HCT116 (cell line): Measurements from ENCODE around the gene CENPB. TPM values are rescaled to one million over a fixed set of nuclear protein-coding genes. Genes with fewer than 3 reads are reported as not detected.

ENCODE experiments used
- ATAC-seq: fragments of 200-7000 bp; cut with Tn5 transposase; 2 replicates; pipeline ENCODE4 v1.9.1; 2020; ENCODE audit warnings: mild to moderate bottlenecking, moderate library complexity
- BruUV-seq: library from RNA; stranded (reverse); fragments of 400-500 nt; replicated peaks from 2 replicates; lab custom pipeline; 2021; lab: Mats Ljungman, UMichigan
- CTCF ChIA-PET: fragments of 300-600 bp; sonication (Branson Sonifier 250); formaldehyde crosslinking; loops from one replicate; lab custom pipeline; 2021; ENCODE audit warnings: antibody characterized with exemption; lab: Charles Lee
- POLR2A ChIA-PET: fragments of 300-600, 350-600 bp; sonication (Branson Sonifier 250); formaldehyde crosslinking; loops from one replicate; lab custom pipeline; 2021; ENCODE audit warnings: antibody characterized with exemption; lab: Charles Lee
- RAD21 ChIA-PET, 2 experiments: fragments of 300-600 bp; sonication (Branson Sonifier 250); formaldehyde crosslinking; loops; one replicate each; lab custom pipeline; 2023; ENCODE audit warnings: low total read pairs in 2 of 2; ENCODE audit not compliant: uncharacterized antibody in 2 of 2, unreplicated experiment in 2 of 2, low non-redundant PET in 1 of 2; lab: Charles Lee
- DNase-seq: peaks from one replicate; pipeline ENCODE4 v3.0.0-alpha.2; 2010; ENCODE audit warnings: low read depth, low spot score
- H2AFZ ChIP-seq: fragments of 200-600 bp; shearing (Covaris generic), sonication (generic); 2 replicates; pipeline ENCODE4 v1.6.1; 2017; ENCODE audit warnings: low read depth, mixed run types, mixed read lengths, antibody characterized with exemption, low read length; ENCODE audit not compliant: poor library complexity, severe bottlenecking
- H3K27ac ChIP-seq: 2 replicates; pipeline ENCODE4 v1.5.1; 2012; ENCODE audit warnings: low read depth, low read length
- H3K27me3 ChIP-seq: fragments of 200-600 bp; sonication (generic); 2 replicates; pipeline ENCODE4 v1.6.1; 2016; ENCODE audit warnings: mixed run types, low read length, mixed read lengths; ENCODE audit not compliant: insufficient read depth
- H3K36me3 ChIP-seq, 2 experiments: fragments of 200-500 bp in 1 of 2; fragments of 200-600 bp in 1 of 2; sonication (Bioruptor generic) in 1 of 2; sonication (generic) in 1 of 2; 2 replicates each; pipeline versions ENCODE4 v1.5.1 to v1.6.1; 2014 to 2016; ENCODE audit warnings: low read length in 2 of 2, inconsistent platforms in 1 of 2, mixed read lengths in 1 of 2, mixed run types in 1 of 2; ENCODE audit not compliant: insufficient read depth in 2 of 2, control insufficient read depth in 1 of 2
- H3K4me1 ChIP-seq, 2 experiments: fragments of 200-600 bp in 1 of 2; sonication (generic) in 1 of 2; 2 replicates each; pipeline versions ENCODE4 v1.5.1 to v1.6.1; 2012 to 2017; ENCODE audit warnings: low read length in 2 of 2, inconsistent platforms in 1 of 2, mild to moderate bottlenecking in 1 of 2, mixed read lengths in 1 of 2, mixed run types in 1 of 2, moderate library complexity in 1 of 2; ENCODE audit not compliant: insufficient read depth in 2 of 2, control insufficient read depth in 1 of 2
- H3K4me2 ChIP-seq: fragments of 200-600 bp; sonication (generic); 2 replicates; pipeline ENCODE4 v1.6.1; 2017; ENCODE audit warnings: mixed run types, low read length, mixed read lengths
- H3K4me3 ChIP-seq, 2 experiments: fragments of 200-600 bp in 1 of 2; sonication (generic) in 1 of 2; replicated peaks in 1 of 2; 2 replicates each; pipeline ENCODE4 v1.5.1; 2011 to 2016; ENCODE audit warnings: low read length in 2 of 2, control low read depth in 1 of 2, low read depth in 1 of 2, mild to moderate bottlenecking in 1 of 2, mixed read lengths in 1 of 2, mixed run types in 1 of 2
- H3K79me2 ChIP-seq: fragments of 200-600 bp; sonication (generic); 2 replicates; pipeline ENCODE4 v1.6.1; 2017; ENCODE audit warnings: mild to moderate bottlenecking, mixed run types, low read length, moderate library complexity, mixed read lengths; ENCODE audit not compliant: insufficient read depth
- H3K9ac ChIP-seq: fragments of 200-600 bp; sonication (generic); 2 replicates; pipeline ENCODE4 v1.6.1; 2016; ENCODE audit warnings: low read length, mixed read lengths
- H3K9me2 ChIP-seq: fragments of 200-600 bp; sonication (generic), shearing (Covaris generic); 2 replicates; pipeline ENCODE4 v1.6.1; 2017; ENCODE audit warnings: mixed run types, mild to moderate bottlenecking, moderate library complexity; ENCODE audit not compliant: insufficient read depth
- H3K9me3 ChIP-seq, 2 experiments: fragments of 200-500 bp in 1 of 2; fragments of 200-600 bp in 1 of 2; sonication (Bioruptor generic) in 1 of 2; sonication (generic) in 1 of 2; 2 replicates each; pipeline ENCODE4 v1.6.1; 2014 to 2017; ENCODE audit warnings: low read length in 2 of 2, mixed read lengths in 2 of 2, inconsistent platforms in 1 of 2, low read depth in 1 of 2, mild to moderate bottlenecking in 1 of 2, mixed run types in 1 of 2, moderate library complexity in 1 of 2; ENCODE audit not compliant: control insufficient read depth in 1 of 2, insufficient read depth in 1 of 2
- H4K20me1 ChIP-seq: fragments of 200-600 bp; sonication (generic), shearing (Covaris generic); 2 replicates; pipeline ENCODE4 v1.6.1; 2017; ENCODE audit warnings: mixed run types, mild to moderate bottlenecking, moderate library complexity; ENCODE audit not compliant: insufficient read depth
- CBX3 ChIP-seq: IDR thresholded peaks from 2 replicates; pipeline ENCODE4 v1.6.1; 2012; ENCODE audit warnings: low read depth
- ELF1 ChIP-seq: IDR thresholded peaks from 2 replicates; pipeline ENCODE4 v1.6.1; 2012; ENCODE audit warnings: low read depth, borderline replicate concordance
- POLR2A ChIP-seq: IDR thresholded peaks from 2 replicates; pipeline ENCODE4 v1.7.0; 2011; ENCODE audit warnings: borderline replicate concordance; ENCODE audit not compliant: insufficient read depth, insufficient read length; ENCODE audit errors: extremely low read depth
- POLR2AphosphoS5 ChIP-seq: IDR thresholded peaks from 2 replicates; pipeline ENCODE4 v1.6.1; 2011; ENCODE audit warnings: mild to moderate bottlenecking, low read depth, low read length, moderate library complexity
- RAD21 ChIP-seq: IDR thresholded peaks from 2 replicates; pipeline ENCODE4 v1.6.1; 2012; ENCODE audit warnings: low read depth, mild to moderate bottlenecking
- REST ChIP-seq: IDR thresholded peaks from 2 replicates; pipeline ENCODE4 v1.6.1; 2012; ENCODE audit warnings: low read depth
- SIN3A ChIP-seq: IDR thresholded peaks from 2 replicates; pipeline ENCODE4 v1.6.1; 2012; ENCODE audit warnings: low read depth
- YY1 ChIP-seq: IDR thresholded peaks from 2 replicates; pipeline ENCODE4 v1.6.1; 2011; ENCODE audit warnings: low read length, low read depth, moderate library complexity, mild to moderate bottlenecking; ENCODE audit not compliant: insufficient replicate concordance; ENCODE audit errors: extremely low read depth
- ZFX ChIP-seq: fragments of 450-650 bp; IDR thresholded peaks from 2 replicates; pipeline ENCODE4 v1.6.1; 2017
- intact Hi-C: fragments of 100-400 bp; cut with micrococcal nuclease; formaldehyde crosslinking; loops from 2 replicates; pipeline ENCODE4 v1.10.0; 2022
- total RNA-seq: library from RNA; stranded (reverse); gene quantifications from one replicate; pipeline ENCODE4 v1.2.1, GENCODE V29; 2021; ENCODE audit not compliant: unreplicated experiment

The CENPB gene
- total RNA-seq, 1 experiment from 2014 or later = 67.2 TPM

GRCh38 chr20:3783068-3783489 is 3.5 kb downstream of the CENPB start:
- H3K4me3 ChIP-seq = no peak overlapping the region
- no peak for DNase-seq
- no peak overlapping the region for H3K27ac ChIP-seq
- intact Hi-C loops = no loop called here
- no peak overlapping the region for H3K9ac ChIP-seq
- no peak overlapping the region for H2AFZ ChIP-seq
- peaks cover 15 to 35% of the 10 kb centered on the region in 2 experiments; a peak in 3 of 4 replicates for H3K4me1 ChIP-seq
- no peaks in the 10 kb centered on the region for H3K9me3 ChIP-seq
- ChIA-PET RAD21 (no interaction called here), POLR2A (no interaction called here), CTCF (no interaction called here)
- no peaks in the 10 kb centered on the region for H3K27me3 ChIP-seq
- no peaks in the 10 kb centered on the region for H4K20me1 ChIP-seq
- ATAC-seq = no peak
- TF ChIP-seq REST (no peak), POLR2AphosphoS5 (peak; percentile 17; the same call in 1 of the 2 replicates)
- H3K9me2 ChIP-seq = no peaks in the 10 kb centered on the region
- no peak overlapping the region for H3K4me2 ChIP-seq
- BruUV-seq = no TSS peak
- H3K79me2 ChIP-seq = peaks cover 27% of the 10 kb centered on the region
- H3K36me3 ChIP-seq = peaks cover 0 to 8% of the 10 kb centered on the region in 2 experiments; a peak in 1 of 4 replicates

- Histone ChIP-seq H3K4me1 (peaks cover 13 to 33% of the 10 kb centered on the region in 2 experiments; a peak in 3 of 4 replicates), H3K9me3 (no peaks in the 10 kb centered on the region), H2AFZ (no peak overlapping the region), H3K4me2 (no peak overlapping the region), H3K79me2 (peaks cover 27% of the 10 kb centered on the region), H3K27me3 (no peaks in the 10 kb centered on the region)
- no peak for DNase-seq
- ChIA-PET RAD21 (no interaction called here), CTCF (no interaction called here)
- TF ChIP-seq CBX3 (no peak), ZFX (no peak), RAD21 (no peak), YY1 (no peak), POLR2A (peak; percentile 8), SIN3A (no peak), ELF1 (no peak)
- TF ChIP-seq, all 23 proteins: peak for 1
- ATAC-seq = no peak
- no peaks in the 10 kb centered on the region for H4K20me1 ChIP-seq
- H3K9me2 ChIP-seq = no peaks in the 10 kb centered on the region
- POLR2A ChIA-PET = no interaction called here
- peaks cover 0 to 8% of the 10 kb centered on the region in 2 experiments; a peak in 1 of 4 replicates for H3K36me3 ChIP-seq
- intact Hi-C loops = no loop called here
- no TSS peak for BruUV-seq
- H3K9ac ChIP-seq = no peak overlapping the region
- no peak overlapping the region for H3K4me3 ChIP-seq
- H3K27ac ChIP-seq = no peak overlapping the region
Observed at GRCh38 chr20:3782597-3782996, 3.9 kb downstream of the CENPB start.
